K562 (cell line): Measurements from ENCODE around the gene AP5M1. TPM values are rescaled to one million over a fixed set of nuclear protein-coding genes. Genes with fewer than 3 reads are reported as not detected.

ENCODE experiments used
- C11orf30 ChIP-seq: fragments of 450-650 bp; IDR thresholded peaks from 2 replicates; pipeline ENCODE4 v1.6.1; 2016; ENCODE audit warnings: low read depth, mild to moderate bottlenecking
- polyA plus RNA-seq, 8 experiments: library from polyadenylated mRNA; depleted of rRNA in 4 of 8; stranded (reverse) in 5 of 8; unstranded in 3 of 8; fragments of >200 nt; fragmentation: Nextera tagmentation in 2 of 8; fragmentation: Illumina TruSeq in 1 of 8; extraction: Ambion mirVana in 2 of 8; extraction: Trizol in 1 of 8; gene quantifications; 2 replicates each; pipeline versions ENCODE4 v1.2.1 to v1.2.3, GENCODE V29; 2011 to 2014; ENCODE audit warnings: inconsistent platforms in 1 of 8, missing spikeins in 1 of 8
- total RNA-seq, 7 experiments: library from RNA; depleted of rRNA in 6 of 7; stranded (reverse); fragments of >200 nt in 6 of 7; fragmentation: Illumina TruSeq in 2 of 7; extraction: Trizol in 2 of 7; gene quantifications; 2 replicates each; pipeline versions ENCODE4 v1.2.1 to v1.2.3, GENCODE V29; 2011 to 2021; ENCODE audit warnings: low replicate concordance in 1 of 7
- TF ChIP-seq, protein P1 (sequence below): fragments of 250-450 bp; sonication (Bioruptor Pico); IDR thresholded peaks from 2 replicates; pipeline ENCODE4 v1.8.0; 2022; ENCODE audit warnings: inconsistent platforms
- TF ChIP-seq, protein P2 (sequence below), 2 experiments: fragments of 450-650 bp; formaldehyde crosslinking in 1 of 2; IDR thresholded peaks; 2 replicates each; pipeline versions ENCODE4 v1.4.0 to v1.6.1; 2014 to 2020; ENCODE audit warnings: mild to moderate bottlenecking in 2 of 2, borderline replicate concordance in 1 of 2, low read depth in 1 of 2

Gene AP5M1
- total and polyA plus RNA-seq, 9 of the 15 experiments (the other 6 are each of a cell fraction or from before 2014, with no cell fraction given), result 16.1 to 51.7 (median 30.9) TPM

DNA sequence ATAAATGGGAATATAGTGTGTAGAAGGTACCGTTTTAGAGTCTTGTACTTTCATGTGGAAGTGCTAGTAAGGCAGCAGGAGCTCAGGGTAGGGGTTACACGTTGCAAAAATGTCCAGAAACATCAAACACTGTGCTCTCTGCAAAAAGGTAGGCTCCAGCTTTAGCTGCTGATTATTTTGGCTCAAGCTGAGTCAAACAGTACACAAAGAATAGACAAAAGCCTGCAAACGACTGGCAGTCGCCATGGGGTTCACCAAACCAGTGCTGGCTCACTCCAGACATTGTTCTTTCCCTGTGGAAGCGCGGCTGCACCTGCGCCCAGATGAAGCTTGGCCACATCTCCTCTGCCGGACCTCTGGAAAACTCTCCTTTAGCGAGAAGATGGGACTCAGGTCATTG, 76.3 kb downstream of the AP5M1 start (continued):
- TF ChIP-seq, protein P1, sequence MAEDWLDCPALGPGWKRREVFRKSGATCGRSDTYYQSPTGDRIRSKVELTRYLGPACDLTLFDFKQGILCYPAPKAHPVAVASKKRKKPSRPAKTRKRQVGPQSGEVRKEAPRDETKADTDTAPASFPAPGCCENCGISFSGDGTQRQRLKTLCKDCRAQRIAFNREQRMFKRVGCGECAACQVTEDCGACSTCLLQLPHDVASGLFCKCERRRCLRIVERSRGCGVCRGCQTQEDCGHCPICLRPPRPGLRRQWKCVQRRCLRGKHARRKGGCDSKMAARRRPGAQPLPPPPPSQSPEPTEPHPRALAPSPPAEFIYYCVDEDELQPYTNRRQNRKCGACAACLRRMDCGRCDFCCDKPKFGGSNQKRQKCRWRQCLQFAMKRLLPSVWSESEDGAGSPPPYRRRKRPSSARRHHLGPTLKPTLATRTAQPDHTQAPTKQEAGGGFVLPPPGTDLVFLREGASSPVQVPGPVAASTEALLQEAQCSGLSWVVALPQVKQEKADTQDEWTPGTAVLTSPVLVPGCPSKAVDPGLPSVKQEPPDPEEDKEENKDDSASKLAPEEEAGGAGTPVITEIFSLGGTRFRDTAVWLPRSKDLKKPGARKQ (CRISPR knock-in tag), result no peak
- no peak for TF ChIP-seq C11orf30
- TF ChIP-seq, protein P2, sequence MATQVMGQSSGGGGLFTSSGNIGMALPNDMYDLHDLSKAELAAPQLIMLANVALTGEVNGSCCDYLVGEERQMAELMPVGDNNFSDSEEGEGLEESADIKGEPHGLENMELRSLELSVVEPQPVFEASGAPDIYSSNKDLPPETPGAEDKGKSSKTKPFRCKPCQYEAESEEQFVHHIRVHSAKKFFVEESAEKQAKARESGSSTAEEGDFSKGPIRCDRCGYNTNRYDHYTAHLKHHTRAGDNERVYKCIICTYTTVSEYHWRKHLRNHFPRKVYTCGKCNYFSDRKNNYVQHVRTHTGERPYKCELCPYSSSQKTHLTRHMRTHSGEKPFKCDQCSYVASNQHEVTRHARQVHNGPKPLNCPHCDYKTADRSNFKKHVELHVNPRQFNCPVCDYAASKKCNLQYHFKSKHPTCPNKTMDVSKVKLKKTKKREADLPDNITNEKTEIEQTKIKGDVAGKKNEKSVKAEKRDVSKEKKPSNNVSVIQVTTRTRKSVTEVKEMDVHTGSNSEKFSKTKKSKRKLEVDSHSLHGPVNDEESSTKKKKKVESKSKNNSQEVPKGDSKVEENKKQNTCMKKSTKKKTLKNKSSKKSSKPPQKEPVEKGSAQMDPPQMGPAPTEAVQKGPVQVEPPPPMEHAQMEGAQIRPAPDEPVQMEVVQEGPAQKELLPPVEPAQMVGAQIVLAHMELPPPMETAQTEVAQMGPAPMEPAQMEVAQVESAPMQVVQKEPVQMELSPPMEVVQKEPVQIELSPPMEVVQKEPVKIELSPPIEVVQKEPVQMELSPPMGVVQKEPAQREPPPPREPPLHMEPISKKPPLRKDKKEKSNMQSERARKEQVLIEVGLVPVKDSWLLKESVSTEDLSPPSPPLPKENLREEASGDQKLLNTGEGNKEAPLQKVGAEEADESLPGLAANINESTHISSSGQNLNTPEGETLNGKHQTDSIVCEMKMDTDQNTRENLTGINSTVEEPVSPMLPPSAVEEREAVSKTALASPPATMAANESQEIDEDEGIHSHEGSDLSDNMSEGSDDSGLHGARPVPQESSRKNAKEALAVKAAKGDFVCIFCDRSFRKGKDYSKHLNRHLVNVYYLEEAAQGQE (IDR thresholded peaks at IDR 0.05; ENCODE audit: borderline replicate concordance), result no peak
- TF ChIP-seq, protein P2 (CRISPR knock-in tag; IDR thresholded peaks at IDR 0.05; ENCODE audit: low read depth), result no peak
- TF ChIP-seq, all 486 proteins: peak for 0
